Neural crest cell (in vitro differentiated cells): ENCODE measurements around the gene LARP1. TPM values are rescaled to one million over a fixed set of nuclear protein-coding genes. Genes with fewer than 3 reads are reported as not detected.
"Not testable (repeated sequence)": the region's sequence is repeated elsewhere in the genome, so short reads cannot be mapped to it uniquely, and the experiment has no call there.

Experiments used
- DNase-seq: peaks from one replicate; pipeline ENCODE4 v3.0.0; 2021; ENCODE audit warnings: low read depth, mixed read lengths, low spot score
- H3K27ac Mint-ChIP-seq: one replicate; pipeline ENCODE4 v1.8.0; 2021; ENCODE audit warnings: mild to moderate bottlenecking, mixed read lengths; ENCODE audit not compliant: unreplicated experiment
- H3K27me3 Mint-ChIP-seq: 2 replicates; pipeline ENCODE4 v1.8.0; 2021; ENCODE audit warnings: low read depth, mild to moderate bottlenecking, mixed read lengths
- H3K36me3 Mint-ChIP-seq: 2 replicates; pipeline ENCODE4 v1.8.0; 2021; ENCODE audit warnings: low read depth, mild to moderate bottlenecking, mixed read lengths
- H3K4me1 Mint-ChIP-seq: 2 replicates; pipeline ENCODE4 v1.8.0; 2021; ENCODE audit warnings: mixed read lengths
- H3K4me3 Mint-ChIP-seq: one replicate; pipeline ENCODE4 v1.8.0; 2021; ENCODE audit warnings: mild to moderate bottlenecking, mixed read lengths
- H3K9me3 Mint-ChIP-seq: 2 replicates; pipeline ENCODE4 v1.8.0; 2021; ENCODE audit warnings: mixed read lengths
- total RNA-seq: library from RNA; stranded (reverse); gene quantifications from 2 replicates; pipeline ENCODE4 v1.2.1, GENCODE V29; 2021
- TF ChIP-seq, protein P1 (sequence below): fragments of 200-600 bp; sonication (generic); conservative IDR thresholded peaks from 2 replicates; pipeline ENCODE4 v1.5.0; 2021; ENCODE audit warnings: antibody characterized with exemption, mild to moderate bottlenecking

LARP1 gene
- total RNA-seq, 1 donor from 2014 or later, result 231 TPM

DNA sequence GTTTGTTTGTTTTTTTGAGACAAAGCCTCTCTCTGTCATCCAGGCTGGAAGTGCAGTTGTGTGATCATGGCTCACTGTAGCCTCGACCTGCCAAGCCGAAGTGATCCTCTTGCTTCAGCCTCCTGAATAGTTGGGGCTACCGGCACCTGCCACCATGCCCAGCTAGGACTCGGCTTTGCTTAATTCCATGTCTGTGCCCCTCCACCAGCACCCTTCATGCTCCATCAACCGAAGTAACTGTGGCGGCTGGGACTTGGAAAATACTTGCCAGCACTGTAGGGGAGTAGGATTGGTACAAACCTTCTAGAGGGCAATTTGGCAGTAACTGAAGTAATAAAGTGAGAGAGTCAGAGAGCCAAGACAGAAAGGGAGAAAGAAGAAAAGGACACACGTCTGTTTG is 76.3 kb downstream of the LARP1 start:
- no peak for DNase-seq
- H3K9me3 Mint-ChIP-seq, result no peaks in the 10 kb centered on the region
- H3K27ac Mint-ChIP-seq, result no peak overlapping the region
- H3K36me3 Mint-ChIP-seq, result no peaks in the 10 kb centered on the region
- TF ChIP-seq, protein P1, sequence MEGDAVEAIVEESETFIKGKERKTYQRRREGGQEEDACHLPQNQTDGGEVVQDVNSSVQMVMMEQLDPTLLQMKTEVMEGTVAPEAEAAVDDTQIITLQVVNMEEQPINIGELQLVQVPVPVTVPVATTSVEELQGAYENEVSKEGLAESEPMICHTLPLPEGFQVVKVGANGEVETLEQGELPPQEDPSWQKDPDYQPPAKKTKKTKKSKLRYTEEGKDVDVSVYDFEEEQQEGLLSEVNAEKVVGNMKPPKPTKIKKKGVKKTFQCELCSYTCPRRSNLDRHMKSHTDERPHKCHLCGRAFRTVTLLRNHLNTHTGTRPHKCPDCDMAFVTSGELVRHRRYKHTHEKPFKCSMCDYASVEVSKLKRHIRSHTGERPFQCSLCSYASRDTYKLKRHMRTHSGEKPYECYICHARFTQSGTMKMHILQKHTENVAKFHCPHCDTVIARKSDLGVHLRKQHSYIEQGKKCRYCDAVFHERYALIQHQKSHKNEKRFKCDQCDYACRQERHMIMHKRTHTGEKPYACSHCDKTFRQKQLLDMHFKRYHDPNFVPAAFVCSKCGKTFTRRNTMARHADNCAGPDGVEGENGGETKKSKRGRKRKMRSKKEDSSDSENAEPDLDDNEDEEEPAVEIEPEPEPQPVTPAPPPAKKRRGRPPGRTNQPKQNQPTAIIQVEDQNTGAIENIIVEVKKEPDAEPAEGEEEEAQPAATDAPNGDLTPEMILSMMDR, result no peak
- H3K4me3 Mint-ChIP-seq, result no peak overlapping the region
- H3K4me1 Mint-ChIP-seq, result no peaks in the 10 kb centered on the region
- H3K27me3 Mint-ChIP-seq, result no peaks in the 10 kb centered on the region

DNA sequence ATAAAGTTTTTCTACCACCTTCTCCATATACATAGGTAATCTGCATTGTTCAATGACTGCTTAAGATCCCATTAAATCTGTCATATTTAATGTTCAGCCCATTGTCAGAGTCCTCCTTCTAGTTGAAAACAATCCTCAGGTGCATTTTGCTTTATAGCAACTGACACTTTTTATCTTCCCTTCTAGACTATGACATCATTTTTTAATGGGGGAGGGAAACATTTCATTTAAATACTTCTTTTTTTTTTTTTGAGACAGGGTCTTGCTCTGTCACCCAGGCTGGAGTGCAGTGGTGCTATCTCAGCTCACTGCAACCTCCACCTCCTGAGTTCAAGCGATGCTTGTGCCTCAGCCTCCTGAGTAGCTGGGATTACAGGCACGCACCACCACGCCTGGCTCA is 77.6 kb downstream of the LARP1 start:
- H3K9me3 Mint-ChIP-seq, H3K4me1 Mint-ChIP-seq, DNase-seq, H3K4me3 Mint-ChIP-seq, H3K27ac Mint-ChIP-seq, H3K36me3 Mint-ChIP-seq, H3K27me3 Mint-ChIP-seq: not testable (repeated sequence)

GRCh38 chr5:154834053-154834452 is 78.9 kb downstream of the LARP1 start:
- Mint-ChIP-seq H3K36me3 (no peaks in the 10 kb centered on the region), H3K27ac (no peak overlapping the region), H3K4me1 (peaks cover 6% of the 10 kb centered on the region), H3K4me3 (no peak overlapping the region), H3K9me3 (no peaks in the 10 kb centered on the region), H3K27me3 (no peaks in the 10 kb centered on the region)
- TF ChIP-seq, protein P1, result no peak
- DNase-seq, result no peak

GRCh38 chr5:154835701-154836052 is 80.5 kb downstream of the LARP1 start:
- H3K27me3 Mint-ChIP-seq, H3K27ac Mint-ChIP-seq, H3K36me3 Mint-ChIP-seq, DNase-seq, H3K4me1 Mint-ChIP-seq, H3K9me3 Mint-ChIP-seq, H3K4me3 Mint-ChIP-seq: not testable (repeated sequence)

DNA sequence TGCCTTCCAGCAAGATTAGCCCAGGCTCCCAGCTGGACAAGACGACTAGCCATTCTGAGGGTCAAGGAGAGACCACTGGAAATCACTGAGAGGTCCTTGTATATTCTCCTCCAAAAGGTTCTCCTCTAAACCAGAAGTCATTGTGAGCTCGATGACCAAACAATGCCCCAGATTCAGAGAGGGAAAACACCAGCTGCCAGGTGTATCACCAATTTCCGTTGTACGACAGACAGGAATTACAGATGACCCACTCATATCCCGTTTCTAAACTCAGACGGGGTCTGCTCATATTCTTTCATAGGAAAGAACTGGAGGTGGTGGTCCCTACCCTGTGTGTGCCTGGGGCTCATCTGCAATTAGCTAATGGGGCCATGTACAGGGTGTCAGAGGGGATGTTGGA is 81.0 kb downstream of the LARP1 start:
- Mint-ChIP-seq H3K9me3 (no peaks in the 10 kb centered on the region), H3K36me3 (no peaks in the 10 kb centered on the region), H3K4me3 (no peak overlapping the region), H3K27ac (no peak overlapping the region), H3K27me3 (no peaks in the 10 kb centered on the region), H3K4me1 (peaks cover 6% of the 10 kb centered on the region)
- TF ChIP-seq, protein P1, result no peak
- DNase-seq, result no peak

- Mint-ChIP-seq H3K27me3 (no peaks in the 10 kb centered on the region), H3K36me3 (no peaks in the 10 kb centered on the region), H3K4me1 (peaks cover 6% of the 10 kb centered on the region), H3K9me3 (no peaks in the 10 kb centered on the region), H3K27ac (no peak overlapping the region), H3K4me3 (no peak overlapping the region)
- no peak for DNase-seq
- TF ChIP-seq, protein P1, result no peak
Measured at GRCh38 chr5:154837009-154837901, 82.1 kb downstream of the LARP1 start.
